ENCODE measurements around the gene KRTAP10-3. TPM values are rescaled to one million over a fixed set of nuclear protein-coding genes. Genes with fewer than 3 reads are reported as not detected.

KRTAP10-3 gene
- total and polyA plus RNA-seq, 9 of the 15 experiments (the other 6 are each of a cell fraction or from before 2014, with no cell fraction given): not detected

DNA sequence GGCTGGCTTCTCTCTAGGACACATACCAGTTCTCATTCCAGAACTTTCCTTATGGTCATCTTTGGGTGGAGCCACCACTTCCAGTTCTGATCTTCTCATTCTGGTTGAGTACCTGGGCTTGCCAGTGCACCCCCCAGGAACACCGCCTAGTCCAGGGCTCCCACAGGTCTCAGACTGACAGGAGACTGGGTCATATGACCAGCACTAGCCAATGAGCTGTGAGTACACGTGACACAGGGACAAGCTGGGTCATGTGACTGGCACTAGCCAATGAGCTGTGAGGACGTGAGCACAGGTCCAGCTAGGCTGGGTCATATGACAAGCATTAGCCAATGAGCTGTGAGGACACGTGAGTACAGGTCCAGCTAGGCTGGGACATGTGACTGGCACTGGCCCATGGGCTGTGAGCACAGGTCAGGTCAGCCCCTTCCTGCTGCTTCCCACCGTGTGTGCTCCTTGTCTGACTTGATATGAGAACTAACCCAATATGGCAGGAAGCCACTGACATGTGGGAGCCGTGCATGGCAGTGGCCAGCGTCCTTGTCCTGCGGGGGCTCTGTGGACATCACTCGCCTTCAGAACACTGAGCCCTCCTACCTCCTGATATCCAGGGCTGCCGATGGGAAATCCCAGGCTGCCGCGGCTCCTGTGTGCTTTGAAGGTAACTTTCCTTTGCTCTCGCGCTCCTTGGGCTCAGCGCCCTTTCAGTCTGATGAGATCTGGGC is 41.3 kb downstream of the KRTAP10-3 start (continued):
- TF ChIP-seq, protein P1, sequence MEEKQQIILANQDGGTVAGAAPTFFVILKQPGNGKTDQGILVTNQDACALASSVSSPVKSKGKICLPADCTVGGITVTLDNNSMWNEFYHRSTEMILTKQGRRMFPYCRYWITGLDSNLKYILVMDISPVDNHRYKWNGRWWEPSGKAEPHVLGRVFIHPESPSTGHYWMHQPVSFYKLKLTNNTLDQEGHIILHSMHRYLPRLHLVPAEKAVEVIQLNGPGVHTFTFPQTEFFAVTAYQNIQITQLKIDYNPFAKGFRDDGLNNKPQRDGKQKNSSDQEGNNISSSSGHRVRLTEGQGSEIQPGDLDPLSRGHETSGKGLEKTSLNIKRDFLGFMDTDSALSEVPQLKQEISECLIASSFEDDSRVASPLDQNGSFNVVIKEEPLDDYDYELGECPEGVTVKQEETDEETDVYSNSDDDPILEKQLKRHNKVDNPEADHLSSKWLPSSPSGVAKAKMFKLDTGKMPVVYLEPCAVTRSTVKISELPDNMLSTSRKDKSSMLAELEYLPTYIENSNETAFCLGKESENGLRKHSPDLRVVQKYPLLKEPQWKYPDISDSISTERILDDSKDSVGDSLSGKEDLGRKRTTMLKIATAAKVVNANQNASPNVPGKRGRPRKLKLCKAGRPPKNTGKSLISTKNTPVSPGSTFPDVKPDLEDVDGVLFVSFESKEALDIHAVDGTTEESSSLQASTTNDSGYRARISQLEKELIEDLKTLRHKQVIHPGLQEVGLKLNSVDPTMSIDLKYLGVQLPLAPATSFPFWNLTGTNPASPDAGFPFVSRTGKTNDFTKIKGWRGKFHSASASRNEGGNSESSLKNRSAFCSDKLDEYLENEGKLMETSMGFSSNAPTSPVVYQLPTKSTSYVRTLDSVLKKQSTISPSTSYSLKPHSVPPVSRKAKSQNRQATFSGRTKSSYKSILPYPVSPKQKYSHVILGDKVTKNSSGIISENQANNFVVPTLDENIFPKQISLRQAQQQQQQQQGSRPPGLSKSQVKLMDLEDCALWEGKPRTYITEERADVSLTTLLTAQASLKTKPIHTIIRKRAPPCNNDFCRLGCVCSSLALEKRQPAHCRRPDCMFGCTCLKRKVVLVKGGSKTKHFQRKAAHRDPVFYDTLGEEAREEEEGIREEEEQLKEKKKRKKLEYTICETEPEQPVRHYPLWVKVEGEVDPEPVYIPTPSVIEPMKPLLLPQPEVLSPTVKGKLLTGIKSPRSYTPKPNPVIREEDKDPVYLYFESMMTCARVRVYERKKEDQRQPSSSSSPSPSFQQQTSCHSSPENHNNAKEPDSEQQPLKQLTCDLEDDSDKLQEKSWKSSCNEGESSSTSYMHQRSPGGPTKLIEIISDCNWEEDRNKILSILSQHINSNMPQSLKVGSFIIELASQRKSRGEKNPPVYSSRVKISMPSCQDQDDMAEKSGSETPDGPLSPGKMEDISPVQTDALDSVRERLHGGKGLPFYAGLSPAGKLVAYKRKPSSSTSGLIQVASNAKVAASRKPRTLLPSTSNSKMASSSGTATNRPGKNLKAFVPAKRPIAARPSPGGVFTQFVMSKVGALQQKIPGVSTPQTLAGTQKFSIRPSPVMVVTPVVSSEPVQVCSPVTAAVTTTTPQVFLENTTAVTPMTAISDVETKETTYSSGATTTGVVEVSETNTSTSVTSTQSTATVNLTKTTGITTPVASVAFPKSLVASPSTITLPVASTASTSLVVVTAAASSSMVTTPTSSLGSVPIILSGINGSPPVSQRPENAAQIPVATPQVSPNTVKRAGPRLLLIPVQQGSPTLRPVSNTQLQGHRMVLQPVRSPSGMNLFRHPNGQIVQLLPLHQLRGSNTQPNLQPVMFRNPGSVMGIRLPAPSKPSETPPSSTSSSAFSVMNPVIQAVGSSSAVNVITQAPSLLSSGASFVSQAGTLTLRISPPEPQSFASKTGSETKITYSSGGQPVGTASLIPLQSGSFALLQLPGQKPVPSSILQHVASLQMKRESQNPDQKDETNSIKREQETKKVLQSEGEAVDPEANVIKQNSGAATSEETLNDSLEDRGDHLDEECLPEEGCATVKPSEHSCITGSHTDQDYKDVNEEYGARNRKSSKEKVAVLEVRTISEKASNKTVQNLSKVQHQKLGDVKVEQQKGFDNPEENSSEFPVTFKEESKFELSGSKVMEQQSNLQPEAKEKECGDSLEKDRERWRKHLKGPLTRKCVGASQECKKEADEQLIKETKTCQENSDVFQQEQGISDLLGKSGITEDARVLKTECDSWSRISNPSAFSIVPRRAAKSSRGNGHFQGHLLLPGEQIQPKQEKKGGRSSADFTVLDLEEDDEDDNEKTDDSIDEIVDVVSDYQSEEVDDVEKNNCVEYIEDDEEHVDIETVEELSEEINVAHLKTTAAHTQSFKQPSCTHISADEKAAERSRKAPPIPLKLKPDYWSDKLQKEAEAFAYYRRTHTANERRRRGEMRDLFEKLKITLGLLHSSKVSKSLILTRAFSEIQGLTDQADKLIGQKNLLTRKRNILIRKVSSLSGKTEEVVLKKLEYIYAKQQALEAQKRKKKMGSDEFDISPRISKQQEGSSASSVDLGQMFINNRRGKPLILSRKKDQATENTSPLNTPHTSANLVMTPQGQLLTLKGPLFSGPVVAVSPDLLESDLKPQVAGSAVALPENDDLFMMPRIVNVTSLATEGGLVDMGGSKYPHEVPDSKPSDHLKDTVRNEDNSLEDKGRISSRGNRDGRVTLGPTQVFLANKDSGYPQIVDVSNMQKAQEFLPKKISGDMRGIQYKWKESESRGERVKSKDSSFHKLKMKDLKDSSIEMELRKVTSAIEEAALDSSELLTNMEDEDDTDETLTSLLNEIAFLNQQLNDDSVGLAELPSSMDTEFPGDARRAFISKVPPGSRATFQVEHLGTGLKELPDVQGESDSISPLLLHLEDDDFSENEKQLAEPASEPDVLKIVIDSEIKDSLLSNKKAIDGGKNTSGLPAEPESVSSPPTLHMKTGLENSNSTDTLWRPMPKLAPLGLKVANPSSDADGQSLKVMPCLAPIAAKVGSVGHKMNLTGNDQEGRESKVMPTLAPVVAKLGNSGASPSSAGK (IDR thresholded peaks at IDR 0.05): peak; percentile 95
- TF ChIP-seq, protein P2, sequence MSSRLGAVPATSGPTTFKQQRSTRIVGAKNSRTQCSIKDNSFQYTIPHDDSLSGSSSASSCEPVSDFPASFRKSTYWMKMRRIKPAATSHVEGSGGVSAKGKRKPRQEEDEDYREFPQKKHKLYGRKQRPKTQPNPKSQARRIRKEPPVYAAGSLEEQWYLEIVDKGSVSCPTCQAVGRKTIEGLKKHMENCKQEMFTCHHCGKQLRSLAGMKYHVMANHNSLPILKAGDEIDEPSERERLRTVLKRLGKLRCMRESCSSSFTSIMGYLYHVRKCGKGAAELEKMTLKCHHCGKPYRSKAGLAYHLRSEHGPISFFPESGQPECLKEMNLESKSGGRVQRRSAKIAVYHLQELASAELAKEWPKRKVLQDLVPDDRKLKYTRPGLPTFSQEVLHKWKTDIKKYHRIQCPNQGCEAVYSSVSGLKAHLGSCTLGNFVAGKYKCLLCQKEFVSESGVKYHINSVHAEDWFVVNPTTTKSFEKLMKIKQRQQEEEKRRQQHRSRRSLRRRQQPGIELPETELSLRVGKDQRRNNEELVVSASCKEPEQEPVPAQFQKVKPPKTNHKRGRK (tag; IDR thresholded peaks at IDR 0.05): no peak
- no peak for TF ChIP-seq ZNF3 (CRISPR knock-in tag; IDR thresholded peaks at IDR 0.05)
- TF ChIP-seq RAD51 (IDR thresholded peaks at IDR 0.05; ENCODE audit: borderline replicate concordance, low read depth): peak; percentile 100
- peak in 1 of 2 experiments; percentile 84; a peak in 1 of 4 replicates for TF ChIP-seq FOXK2 (conservative IDR thresholded peaks at IDR 0.05 in 1 of 2, IDR thresholded peaks at IDR 0.05 in 1 of 2; ENCODE audit: low read depth in 2 of 2)
- peak; percentile 86; the same call in 1 of the 2 replicates for TF ChIP-seq MBD2 (IDR thresholded peaks at IDR 0.05; ENCODE audit: borderline replicate concordance, low read depth)
- TF ChIP-seq, protein P3, sequence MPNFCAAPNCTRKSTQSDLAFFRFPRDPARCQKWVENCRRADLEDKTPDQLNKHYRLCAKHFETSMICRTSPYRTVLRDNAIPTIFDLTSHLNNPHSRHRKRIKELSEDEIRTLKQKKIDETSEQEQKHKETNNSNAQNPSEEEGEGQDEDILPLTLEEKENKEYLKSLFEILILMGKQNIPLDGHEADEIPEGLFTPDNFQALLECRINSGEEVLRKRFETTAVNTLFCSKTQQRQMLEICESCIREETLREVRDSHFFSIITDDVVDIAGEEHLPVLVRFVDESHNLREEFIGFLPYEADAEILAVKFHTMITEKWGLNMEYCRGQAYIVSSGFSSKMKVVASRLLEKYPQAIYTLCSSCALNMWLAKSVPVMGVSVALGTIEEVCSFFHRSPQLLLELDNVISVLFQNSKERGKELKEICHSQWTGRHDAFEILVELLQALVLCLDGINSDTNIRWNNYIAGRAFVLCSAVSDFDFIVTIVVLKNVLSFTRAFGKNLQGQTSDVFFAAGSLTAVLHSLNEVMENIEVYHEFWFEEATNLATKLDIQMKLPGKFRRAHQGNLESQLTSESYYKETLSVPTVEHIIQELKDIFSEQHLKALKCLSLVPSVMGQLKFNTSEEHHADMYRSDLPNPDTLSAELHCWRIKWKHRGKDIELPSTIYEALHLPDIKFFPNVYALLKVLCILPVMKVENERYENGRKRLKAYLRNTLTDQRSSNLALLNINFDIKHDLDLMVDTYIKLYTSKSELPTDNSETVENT (CRISPR knock-in tag; IDR thresholded peaks at IDR 0.05): no peak
- TF ChIP-seq, protein P4, sequence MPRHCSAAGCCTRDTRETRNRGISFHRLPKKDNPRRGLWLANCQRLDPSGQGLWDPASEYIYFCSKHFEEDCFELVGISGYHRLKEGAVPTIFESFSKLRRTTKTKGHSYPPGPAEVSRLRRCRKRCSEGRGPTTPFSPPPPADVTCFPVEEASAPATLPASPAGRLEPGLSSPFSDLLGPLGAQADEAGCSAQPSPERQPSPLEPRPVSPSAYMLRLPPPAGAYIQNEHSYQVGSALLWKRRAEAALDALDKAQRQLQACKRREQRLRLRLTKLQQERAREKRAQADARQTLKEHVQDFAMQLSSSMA (CRISPR knock-in tag; IDR thresholded peaks at IDR 0.05): peak; percentile 82; the same call in 1 of the 2 replicates
- TF ChIP-seq TGIF2 (CRISPR knock-in tag; IDR thresholded peaks at IDR 0.05): no peak
- TF ChIP-seq HNRNPL (IDR thresholded peaks at IDR 0.05; ENCODE audit: low read depth, low read length): no peak
- no peak for TF ChIP-seq POLR2B (IDR thresholded peaks at IDR 0.05; ENCODE audit: low read depth, partially characterized antibody)
